ENCODE results near the gene HCFC1. TPM values are rescaled to one million over a fixed set of nuclear protein-coding genes. Genes with fewer than 3 reads are reported as not detected.

Gene HCFC1
- total RNA-seq, 1 donor from 2014 or later, result 25.2 TPM

GRCh38 chrX:153956044-153956907 is 15.3 kb downstream of the HCFC1 start:
- no peak for DNase-seq

GRCh38 chrX:153955228-153955732 is 16.3 kb downstream of the HCFC1 start:
- no peak for DNase-seq

- no peak for DNase-seq
These were observed 16.9 kb downstream of the HCFC1 start for GRCh38 chrX:153954558-153955227.

GRCh38 chrX:153953892-153954557 is 17.6 kb downstream of the HCFC1 start:
- no peak for DNase-seq

GRCh38 chrX:153953342-153953830 is 18.2 kb downstream of the HCFC1 start:
- peak; percentile 80 for DNase-seq

GRCh38 chrX:153952373-153953026 is 19.1 kb downstream of the HCFC1 start:
- DNase-seq, result no peak

GRCh38 chrX:153951683-153952372 is 19.8 kb downstream of the HCFC1 start:
- no peak for DNase-seq

- no peak for DNase-seq
These were observed 21.5 kb downstream of the HCFC1 start for GRCh38 chrX:153950127-153950526.

- no peak for DNase-seq
These were observed 22.5 kb downstream of the HCFC1 start for GRCh38 chrX:153948847-153949805.

GRCh38 chrX:153948002-153948466 is 23.6 kb downstream of the HCFC1 start:
- no peak for DNase-seq

- DNase-seq, result peak; percentile 74
These were observed 24.4 kb downstream of the HCFC1 start for GRCh38 chrX:153947009-153947769.

- no peak for DNase-seq
These were observed 25.4 kb downstream of the HCFC1 start for GRCh38 chrX:153945956-153946943.

GRCh38 chrX:153944800-153945150 is 26.8 kb downstream of the HCFC1 start:
- DNase-seq, result no peak

- no peak for DNase-seq
These were observed 27.3 kb downstream of the HCFC1 start, which contains the start of gene RENBP for GRCh38 chrX:153944140-153944799. Gene RENBP, minus strand, starts transcription at chrX:153944643. Its CDS starts 33 bp downstream, at chrX:153944610.

GRCh38 chrX:153941336-153942252 is 30.0 kb downstream of the HCFC1 start:
- DNase-seq, result no peak

GRCh38 chrX:153939573-153939972 is 32.0 kb downstream of the HCFC1 start:
- no peak for DNase-seq

Data from tongue (tissue), 2 donors.